ENCODE data around the gene AFAP1L1.

Gene AFAP1L1

GRCh38 chr5:149297340-149298025, 25.8 kb downstream of the AFAP1L1 start:
- TF ChIP-seq CTCF (IDR thresholded peaks at IDR 0.05; ENCODE audit: low read depth, low read length, missing control alignments): no peak
- no peak overlapping the region for H3K4me3 ChIP-seq (replicated peaks; ENCODE audit: low read depth, low read length)
- no peak for DNase-seq (ENCODE audit: extremely low read depth, low read depth)

DNA sequence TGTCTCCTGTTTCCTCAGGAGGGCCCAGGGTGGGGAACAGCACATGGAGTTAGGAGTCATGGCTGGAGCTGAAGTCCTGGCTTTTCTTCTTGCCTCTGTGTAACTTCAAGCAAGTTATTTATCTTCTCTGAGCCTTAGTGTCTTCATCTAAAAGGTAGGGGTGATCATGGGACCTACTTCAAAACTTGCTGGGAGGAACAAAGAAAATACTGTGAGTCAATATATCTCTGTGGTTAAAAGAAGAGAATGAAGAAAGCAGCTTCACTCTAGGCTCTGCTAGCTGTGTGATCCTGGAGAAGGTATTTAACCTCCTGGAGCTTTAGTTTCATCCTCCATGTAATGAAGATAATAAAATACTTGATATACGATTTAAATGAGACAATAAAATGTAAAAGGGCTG, 26.5 kb downstream of the AFAP1L1 start:
- H3K4me3 ChIP-seq (replicated peaks; ENCODE audit: low read depth, low read length): no peak overlapping the region
- no peak for TF ChIP-seq CTCF (IDR thresholded peaks at IDR 0.05; ENCODE audit: low read depth, low read length, missing control alignments)
- DNase-seq (ENCODE audit: extremely low read depth, low read depth): no peak

GRCh38 chr5:149298842-149299404, 27.3 kb downstream of the AFAP1L1 start:
- no peak for DNase-seq (ENCODE audit: extremely low read depth, low read depth)
- no peak overlapping the region for H3K4me3 ChIP-seq (replicated peaks; ENCODE audit: low read depth, low read length)
- no peak for TF ChIP-seq CTCF (IDR thresholded peaks at IDR 0.05; ENCODE audit: low read depth, low read length, missing control alignments)

- TF ChIP-seq CTCF (IDR thresholded peaks at IDR 0.05; ENCODE audit: low read depth, low read length, missing control alignments): no peak
- H3K4me3 ChIP-seq (replicated peaks; ENCODE audit: low read depth, low read length): no peak overlapping the region
- DNase-seq (ENCODE audit: extremely low read depth, low read depth): no peak
These were observed 27.9 kb downstream of the AFAP1L1 start for GRCh38 chr5:149299451-149300054.

- TF ChIP-seq CTCF (IDR thresholded peaks at IDR 0.05; ENCODE audit: low read depth, low read length, missing control alignments): no peak
- DNase-seq (ENCODE audit: extremely low read depth, low read depth): no peak
- no peak overlapping the region for H3K4me3 ChIP-seq (replicated peaks; ENCODE audit: low read depth, low read length)
These were observed 28.8 kb downstream of the AFAP1L1 start for GRCh38 chr5:149300441-149300840.

DNA sequence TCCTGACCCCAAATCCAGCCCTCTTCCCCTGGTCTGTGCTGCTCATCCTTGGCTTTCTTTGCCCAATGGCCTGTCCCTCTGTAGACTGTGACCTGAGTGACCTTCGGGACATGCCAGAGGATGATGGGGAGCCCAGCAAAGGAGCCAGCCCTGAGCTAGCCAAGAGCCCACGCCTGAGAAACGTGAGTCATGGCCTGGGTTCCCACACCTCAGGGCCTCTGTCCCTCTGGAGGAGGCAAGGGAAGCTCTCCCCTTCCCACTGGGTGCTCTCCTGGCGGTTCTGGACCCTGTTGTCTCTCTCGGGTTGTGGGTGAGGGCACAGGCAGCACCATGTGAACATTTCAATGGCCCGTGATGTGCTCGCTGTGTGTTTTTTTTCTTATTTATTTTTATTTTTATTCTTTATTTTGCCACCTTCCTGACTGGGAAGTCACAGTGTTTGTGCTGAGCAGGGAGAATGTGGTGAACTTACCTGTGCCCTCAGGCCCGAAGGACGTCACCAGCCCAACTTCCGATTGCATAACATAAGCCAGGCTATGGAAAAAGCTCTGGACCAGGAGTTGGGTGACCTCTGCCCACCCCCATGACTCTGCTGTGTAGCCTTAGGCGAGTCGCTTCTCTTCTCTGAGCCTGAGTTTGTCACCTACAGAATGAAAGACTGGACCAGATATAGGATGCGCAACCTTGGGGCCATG, 29.5 kb downstream of the AFAP1L1 start:
- TF ChIP-seq CTCF (IDR thresholded peaks at IDR 0.05; ENCODE audit: low read depth, low read length, missing control alignments): no peak
- no peak for DNase-seq (ENCODE audit: extremely low read depth, low read depth)
- no peak overlapping the region for H3K4me3 ChIP-seq (replicated peaks; ENCODE audit: low read depth, low read length)

Measured in HFF-Myc (cell line).